HG03565 (cell line): ENCODE measurements around the gene AHI1.
"Not testable (repeated sequence)": the region's sequence is repeated elsewhere in the genome, so short reads cannot be mapped to it uniquely, and the experiment has no call there.

Source experiments
- ATAC-seq: cut with Tn5 transposase; IDR thresholded peaks from one replicate; pipeline ENCODE4 v1.9.1; 2021; ENCODE audit warnings: mild to moderate bottlenecking, moderate library complexity; ENCODE audit not compliant: unreplicated experiment

Gene AHI1

GRCh38 chr6:135339920-135340319 lies 157.6 kb downstream of the AHI1 start:
- not testable (repeated sequence) for ATAC-seq

DNA sequence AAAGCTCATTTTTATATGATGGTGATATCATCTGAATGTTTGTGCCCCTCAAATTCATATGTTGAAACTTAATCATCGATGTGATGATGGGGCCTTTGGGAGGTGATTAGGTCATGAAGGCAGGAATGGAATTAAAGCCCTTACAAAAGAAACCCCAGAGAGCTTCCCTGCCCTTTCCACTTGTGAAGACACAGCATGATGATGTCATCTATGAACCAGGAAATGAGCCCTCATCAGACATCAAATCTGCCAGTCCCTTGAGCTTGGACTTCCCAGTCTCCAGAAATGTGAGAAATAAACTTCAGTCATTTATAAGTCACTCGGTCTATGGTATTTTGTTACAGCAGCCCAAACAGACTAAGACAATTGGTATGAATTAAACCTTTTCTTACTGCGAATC lies 163.4 kb downstream of the AHI1 start:
- ATAC-seq = no peak

DNA sequence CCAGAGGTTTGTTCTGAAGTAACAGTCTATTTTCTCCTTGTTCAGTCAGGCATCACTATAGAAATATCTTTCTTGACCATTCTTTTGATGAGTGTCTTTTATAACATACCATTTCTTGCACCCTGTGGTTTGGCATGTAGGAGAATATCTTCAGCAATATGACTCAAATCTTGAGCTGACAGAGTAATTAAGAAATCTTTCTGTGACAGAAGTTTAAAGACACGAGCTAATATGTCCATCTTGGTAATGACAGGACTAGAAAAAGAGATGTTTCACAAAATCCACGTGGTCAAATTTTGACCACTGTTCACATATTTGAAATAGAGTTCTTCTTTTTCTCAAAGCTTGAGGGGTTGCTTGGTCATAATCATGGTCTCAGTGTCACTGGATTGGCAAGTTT lies 166.5 kb downstream of the AHI1 start:
- no peak for ATAC-seq

GRCh38 chr6:135329851-135330803 lies 167.4 kb downstream of the AHI1 start:
- peak; percentile 87 for ATAC-seq

DNA sequence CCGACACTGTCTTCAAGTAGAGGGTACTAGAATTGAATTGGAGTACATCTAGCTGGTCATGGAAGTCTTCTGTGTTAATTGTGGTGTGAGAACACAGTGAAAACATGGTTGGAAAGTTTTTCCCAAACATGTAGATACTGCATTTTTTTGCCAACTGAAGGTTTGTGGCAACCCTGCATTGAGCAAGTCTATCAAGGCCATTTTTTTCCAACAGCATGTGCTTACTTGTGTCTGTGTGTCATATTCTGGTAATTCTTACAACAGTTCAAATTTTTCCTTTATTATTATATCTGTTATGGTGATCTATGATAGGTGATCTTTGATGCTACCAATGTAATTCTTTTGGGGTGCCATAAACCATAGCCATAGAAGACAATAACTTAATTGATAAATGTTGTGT lies 169.4 kb downstream of the AHI1 start:
- no peak for ATAC-seq

DNA sequence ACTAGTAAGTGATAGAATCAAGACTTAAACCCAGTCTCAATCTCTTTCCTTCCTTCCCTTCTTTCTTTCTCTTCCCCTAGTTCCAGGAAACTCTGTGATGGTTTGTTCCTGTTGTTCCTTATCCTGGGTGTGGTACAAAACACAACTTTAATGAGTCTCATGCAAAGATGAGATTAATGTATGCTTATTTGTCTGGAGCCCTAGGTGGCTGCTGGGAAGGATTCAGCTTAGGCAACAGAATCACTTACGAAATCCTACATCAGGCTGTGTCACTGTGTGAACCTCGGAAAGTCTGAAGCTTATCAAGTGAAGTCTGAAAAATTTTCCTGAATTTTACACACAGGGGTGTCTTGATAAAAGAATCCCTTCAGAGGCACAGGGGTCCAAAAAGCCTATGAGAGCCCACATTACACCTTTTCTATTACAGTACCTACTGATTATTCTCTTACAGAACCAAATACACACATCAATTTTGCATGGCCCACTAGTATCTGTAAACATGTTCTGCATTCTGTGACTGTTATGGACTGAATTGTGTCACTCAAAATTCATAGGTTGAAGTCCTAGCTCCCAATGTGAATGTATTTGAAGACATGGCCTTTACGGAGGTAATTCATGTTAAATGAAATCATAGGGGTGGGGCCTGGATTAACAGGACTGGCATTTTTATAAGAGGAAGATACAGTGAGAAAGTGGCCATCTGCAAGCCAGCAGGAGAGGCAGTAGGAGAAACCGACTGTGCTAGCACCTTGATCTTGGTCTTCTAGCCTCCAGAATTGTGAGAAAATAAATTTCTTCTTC lies 171.7 kb downstream of the AHI1 start:
- no peak for ATAC-seq

- ATAC-seq = no peak
These were observed 173.0 kb downstream of the AHI1 start for GRCh38 chr6:135324531-135324930.

- ATAC-seq = no peak
These were observed 173.6 kb downstream of the AHI1 start for GRCh38 chr6:135323979-135324378.

GRCh38 chr6:135323202-135323668 lies 174.3 kb downstream of the AHI1 start:
- peak; percentile 95 for ATAC-seq

DNA sequence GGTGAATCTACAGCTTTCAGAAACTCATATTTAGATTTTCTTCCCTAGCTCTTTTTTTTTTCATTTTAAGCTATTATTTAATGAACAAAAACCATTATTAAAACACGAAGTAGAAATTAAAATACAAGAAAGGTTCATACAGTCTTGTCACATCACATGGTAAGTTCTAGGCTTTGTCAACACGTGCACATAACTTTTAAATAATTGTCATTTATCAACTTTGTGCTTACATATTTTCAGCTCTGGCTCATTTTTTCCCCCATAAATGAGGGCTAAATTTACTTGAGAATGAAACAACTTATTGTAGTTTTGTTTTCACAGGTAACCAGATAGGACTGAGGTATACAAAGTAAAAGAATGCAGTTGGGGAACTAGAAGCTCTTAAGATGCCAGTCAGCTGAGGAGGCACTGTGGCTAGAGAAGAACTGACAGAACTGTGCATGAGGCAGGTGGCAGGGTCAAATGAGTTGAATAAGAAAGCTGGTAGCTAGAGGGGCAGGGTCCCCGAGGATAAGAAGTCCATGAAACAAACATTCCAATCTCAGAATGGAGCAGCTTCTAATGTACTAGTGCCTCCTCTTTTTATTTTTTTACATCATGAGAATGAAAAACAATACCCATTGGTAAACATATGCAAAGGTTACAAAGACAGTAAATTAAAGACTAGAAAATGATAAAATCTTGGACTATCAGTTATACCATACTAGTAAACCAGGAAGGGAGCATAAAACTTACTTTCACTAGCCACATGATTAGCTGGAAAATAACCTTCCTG lies 174.9 kb downstream of the AHI1 start:
- no peak for ATAC-seq

GRCh38 chr6:135320721-135321621 lies 176.6 kb downstream of the AHI1 start:
- no peak for ATAC-seq

DNA sequence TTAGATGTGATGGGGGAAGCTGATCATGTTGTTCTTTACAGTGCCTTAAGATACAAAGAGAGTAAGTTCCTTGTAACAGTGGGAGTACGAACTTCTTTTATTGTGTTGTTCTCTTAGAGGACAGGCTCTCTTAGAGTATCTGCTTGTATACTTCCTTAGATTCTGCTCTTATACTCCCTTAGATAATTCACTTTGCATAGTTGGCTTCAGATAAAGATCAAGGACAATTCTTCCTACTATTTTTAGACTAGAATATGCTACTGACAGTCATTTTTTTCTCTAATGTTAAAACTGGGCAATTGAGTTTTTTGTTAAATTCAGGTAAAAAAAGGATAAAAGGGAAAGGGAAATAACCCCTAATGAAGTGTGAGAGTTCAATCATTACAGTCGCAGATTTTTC lies 177.7 kb downstream of the AHI1 start:
- ATAC-seq = no peak

- no peak for ATAC-seq
These were observed 178.6 kb downstream of the AHI1 start for GRCh38 chr6:135318738-135319469.

DNA sequence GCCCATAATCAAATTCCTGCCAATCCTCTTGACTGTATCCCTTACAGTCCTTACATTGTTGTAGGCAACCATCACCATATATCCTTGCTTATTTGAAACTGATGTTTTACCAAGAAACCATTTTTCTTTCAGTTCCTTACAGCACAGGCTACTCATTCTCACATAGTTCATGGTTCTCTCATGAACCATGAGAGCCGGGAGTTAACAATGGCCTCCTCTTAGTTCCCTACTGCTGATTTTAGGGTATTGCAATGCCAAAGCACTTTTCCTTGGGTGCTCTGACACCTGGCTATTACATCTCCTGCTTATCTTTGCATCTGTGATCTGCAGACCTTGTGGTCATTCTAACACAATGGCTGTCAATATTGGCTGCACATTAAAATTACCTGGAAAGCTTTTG lies 183.0 kb downstream of the AHI1 start:
- no peak for ATAC-seq

DNA sequence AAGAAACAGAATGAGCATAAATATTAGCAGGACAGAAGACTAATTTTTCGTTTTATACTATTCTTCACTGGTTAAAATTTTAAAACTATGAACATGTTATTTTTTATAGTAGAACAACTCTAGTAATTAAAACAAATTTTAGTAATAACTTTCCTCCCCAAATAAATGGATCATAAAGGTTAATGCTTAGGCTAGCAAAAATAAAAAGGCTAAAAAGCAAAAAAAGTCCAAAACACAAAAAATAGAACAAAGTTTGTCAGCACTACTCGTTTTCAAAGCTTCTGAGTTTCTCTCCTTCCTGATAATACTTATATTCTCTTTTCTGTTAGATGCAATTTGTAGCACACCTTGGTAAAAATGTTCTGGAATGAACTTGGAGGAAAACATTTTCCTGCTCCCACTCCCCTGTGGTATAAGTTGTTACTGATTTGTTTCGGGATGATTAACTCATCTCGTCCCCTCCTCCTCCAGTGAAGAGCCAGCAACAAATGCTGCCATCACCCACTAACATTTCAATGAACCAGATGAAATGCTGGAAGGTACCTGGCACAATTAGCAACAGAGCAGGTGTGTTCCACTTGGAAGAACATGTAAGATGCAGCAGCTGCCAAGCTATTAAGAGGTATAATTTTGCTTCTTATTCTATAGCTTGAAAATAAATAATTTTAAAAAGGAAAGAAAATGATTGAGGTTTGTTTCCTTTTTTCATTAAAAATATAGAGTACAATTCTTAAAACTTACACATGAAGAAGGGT lies 185.9 kb downstream of the AHI1 start:
- no peak for ATAC-seq

- ATAC-seq = no peak
These were observed 187.2 kb downstream of the AHI1 start for GRCh38 chr6:135310291-135310690.

DNA sequence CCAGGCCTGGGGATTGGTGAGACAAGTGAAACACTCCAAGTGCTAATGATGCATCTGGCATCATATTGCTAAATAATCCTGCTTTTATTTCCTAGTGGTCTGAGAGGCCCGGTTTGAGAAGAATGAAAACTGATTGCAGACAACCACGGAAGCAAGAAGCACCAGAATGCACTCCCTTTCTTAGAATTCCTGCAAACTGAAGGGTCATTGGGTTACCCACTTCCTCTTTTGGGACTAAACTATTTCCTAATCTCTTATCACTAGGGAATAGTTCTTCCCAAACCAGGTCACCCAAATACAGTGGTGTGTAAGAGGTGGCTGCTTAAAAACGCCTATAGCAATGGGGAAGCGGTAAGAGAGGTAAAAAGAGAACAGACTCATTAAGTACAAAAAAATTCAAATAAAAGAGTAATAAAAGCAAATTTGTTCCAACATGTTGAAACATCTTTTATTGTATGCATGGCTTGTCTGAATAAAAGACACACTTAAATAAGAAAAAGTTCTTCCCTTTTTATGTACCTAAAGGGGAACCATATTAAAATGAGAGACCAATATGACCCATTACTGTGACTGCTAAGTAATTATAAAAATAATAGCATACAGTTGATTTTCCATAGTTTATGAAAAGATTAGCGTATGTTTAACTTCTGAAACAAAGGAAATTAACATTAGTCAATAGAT lies 190.7 kb downstream of the AHI1 start:
- ATAC-seq = no peak

DNA sequence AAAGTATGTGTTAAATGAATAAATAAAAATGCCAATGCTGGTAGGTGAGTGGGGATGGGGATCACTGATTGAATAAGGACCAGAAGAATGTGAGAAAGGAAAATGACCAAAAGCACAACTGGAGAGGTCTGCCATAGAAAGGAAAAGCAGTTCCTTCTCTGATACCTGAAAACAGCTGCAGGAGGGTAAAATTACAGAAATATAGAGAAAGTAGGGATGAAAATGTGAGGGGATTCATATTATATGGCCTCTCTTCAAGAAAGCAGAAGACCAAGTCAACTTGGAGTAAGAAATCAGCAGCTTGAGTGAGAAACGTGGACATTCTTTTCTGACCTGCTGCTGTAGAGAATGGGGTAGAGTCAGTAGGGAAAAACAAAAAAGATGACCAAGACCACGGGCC lies 191.4 kb downstream of the AHI1 start:
- ATAC-seq = no peak
